ENCODE data around the gene ALAS1.

The ALAS1 gene

DNA sequence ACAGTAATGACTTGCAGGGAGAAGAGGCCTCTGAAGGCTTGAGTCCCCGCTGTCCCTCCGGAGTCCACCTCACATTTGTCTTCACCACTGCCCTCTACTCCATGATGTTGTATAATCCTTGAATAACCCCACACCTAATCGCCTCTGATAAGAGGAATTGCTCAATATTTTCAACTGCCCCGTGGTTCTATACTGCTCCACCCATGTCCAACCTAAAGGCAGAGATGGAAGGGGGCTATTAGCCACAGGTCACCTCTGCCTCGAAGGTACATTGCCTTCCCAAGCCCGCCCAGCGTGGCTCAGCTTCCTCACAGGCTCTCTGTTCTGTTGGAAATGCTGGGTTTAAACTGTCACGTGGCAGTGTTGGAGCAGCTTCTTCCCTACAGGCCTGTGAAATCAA, 15.0 kb downstream of the ALAS1 start:
- no peaks in the 10 kb centered on the region for H3K27me3 ChIP-seq (ENCODE audit: insufficient read depth, low read depth)
- no peak overlapping the region for H3K4me3 ChIP-seq (IDR thresholded peaks at IDR 0.05; ENCODE audit: insufficient read depth, low read depth, low read length)
- no peak overlapping the region for H3K9ac ChIP-seq
- H3K36me3 ChIP-seq (ENCODE audit: insufficient read depth) = peaks cover 3% of the 10 kb centered on the region; the same call in 1 of the 2 replicates
- H2AFZ ChIP-seq (ENCODE audit: low read depth) = no peak overlapping the region
- no peaks in the 10 kb centered on the region for H4K20me1 ChIP-seq (ENCODE audit: insufficient read depth)
- no peak overlapping the region for H3K27ac ChIP-seq
- H3K79me2 ChIP-seq (ENCODE audit: insufficient read depth, low read depth) = no peaks in the 10 kb centered on the region
- no peaks in the 10 kb centered on the region for H3K4me1 ChIP-seq (ENCODE audit: low read depth, poor library complexity, severe bottlenecking)
- H3K4me2 ChIP-seq = no peak overlapping the region
- no peak for TF ChIP-seq CTCF (conservative IDR thresholded peaks at IDR 0.05; ENCODE audit: low read depth, low read length)

DNA sequence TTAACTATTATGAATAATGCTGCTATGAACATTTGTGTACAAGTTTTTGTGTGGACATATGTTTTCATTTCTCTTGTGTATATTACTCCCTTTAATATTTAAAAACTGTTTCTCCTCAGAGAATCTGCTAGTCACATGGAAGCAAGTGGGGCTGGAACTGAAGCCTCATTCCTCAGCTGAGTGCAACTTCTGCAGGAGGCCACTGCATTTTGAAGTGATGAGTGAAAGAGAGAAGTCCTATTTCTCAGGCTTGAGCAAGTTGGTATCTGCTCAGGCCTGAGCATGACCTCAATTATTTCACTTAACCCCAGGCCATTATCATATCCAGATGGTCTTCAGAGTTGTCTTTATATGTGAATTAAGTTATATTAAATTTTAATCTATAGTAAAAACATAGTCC, 15.9 kb downstream of the ALAS1 start:
- no peak overlapping the region for H3K4me2 ChIP-seq
- TF ChIP-seq CTCF (conservative IDR thresholded peaks at IDR 0.05; ENCODE audit: low read depth, low read length) = no peak
- H2AFZ ChIP-seq (ENCODE audit: low read depth) = no peak overlapping the region
- no peak overlapping the region for H3K9ac ChIP-seq
- H4K20me1 ChIP-seq (ENCODE audit: insufficient read depth) = no peaks in the 10 kb centered on the region
- H3K36me3 ChIP-seq (ENCODE audit: insufficient read depth) = no peaks in the 10 kb centered on the region; the same call in 1 of the 2 replicates
- H3K4me3 ChIP-seq (IDR thresholded peaks at IDR 0.05; ENCODE audit: insufficient read depth, low read depth, low read length) = no peak overlapping the region
- no peak overlapping the region for H3K27ac ChIP-seq
- no peaks in the 10 kb centered on the region for H3K4me1 ChIP-seq (ENCODE audit: low read depth, poor library complexity, severe bottlenecking)
- no peaks in the 10 kb centered on the region for H3K27me3 ChIP-seq (ENCODE audit: insufficient read depth, low read depth)
- no peaks in the 10 kb centered on the region for H3K79me2 ChIP-seq (ENCODE audit: insufficient read depth, low read depth)

GRCh38 chr3:52215351-52215750, 17.4 kb downstream of the ALAS1 start:
- Histone ChIP-seq H3K27me3 (ENCODE audit: insufficient read depth, low read depth) (no peaks in the 10 kb centered on the region), H2AFZ (ENCODE audit: low read depth) (no peak overlapping the region), H3K4me2 (no peak overlapping the region), H3K9ac (no peak overlapping the region), H3K79me2 (ENCODE audit: insufficient read depth, low read depth) (no peaks in the 10 kb centered on the region), H4K20me1 (ENCODE audit: insufficient read depth) (no peaks in the 10 kb centered on the region), H3K4me3 (IDR thresholded peaks at IDR 0.05; ENCODE audit: insufficient read depth, low read depth, low read length) (no peak overlapping the region), H3K4me1 (ENCODE audit: low read depth, poor library complexity, severe bottlenecking) (no peaks in the 10 kb centered on the region), H3K36me3 (ENCODE audit: insufficient read depth) (no peaks in the 10 kb centered on the region; the same call in 1 of the 2 replicates), H3K27ac (no peak overlapping the region)
- TF ChIP-seq CTCF (conservative IDR thresholded peaks at IDR 0.05; ENCODE audit: low read depth, low read length) = no peak

GRCh38 chr3:52216585-52217408, 18.8 kb downstream of the ALAS1 start:
- no peaks in the 10 kb centered on the region for H3K27me3 ChIP-seq (ENCODE audit: insufficient read depth, low read depth)
- H4K20me1 ChIP-seq (ENCODE audit: insufficient read depth) = no peaks in the 10 kb centered on the region
- TF ChIP-seq CTCF (conservative IDR thresholded peaks at IDR 0.05; ENCODE audit: low read depth, low read length) = no peak
- no peak overlapping the region for H3K4me2 ChIP-seq
- no peak overlapping the region for H3K27ac ChIP-seq
- no peaks in the 10 kb centered on the region; the same call in 1 of the 2 replicates for H3K36me3 ChIP-seq (ENCODE audit: insufficient read depth)
- no peak overlapping the region for H3K9ac ChIP-seq
- H3K4me1 ChIP-seq (ENCODE audit: low read depth, poor library complexity, severe bottlenecking) = peaks cover 5% of the 10 kb centered on the region
- no peak overlapping the region for H2AFZ ChIP-seq (ENCODE audit: low read depth)
- H3K79me2 ChIP-seq (ENCODE audit: insufficient read depth, low read depth) = no peaks in the 10 kb centered on the region
- H3K4me3 ChIP-seq (IDR thresholded peaks at IDR 0.05; ENCODE audit: insufficient read depth, low read depth, low read length) = no peak overlapping the region

All from KMS-11 (cell line).